Fibroblast of lung (primary cell): Measurements from ENCODE around the gene CDKN2B. TPM values are rescaled to one million over a fixed set of nuclear protein-coding genes. Genes with fewer than 3 reads are reported as not detected.

Source experiments
- DNase-seq, 2 donors: peaks; one replicate each; pipeline versions ENCODE4 v3.0.0 to v3.0.0-alpha.2; 2010; ENCODE audit warnings: low read depth in 2 of 2
- H2AFZ ChIP-seq: 2 replicates; pipeline ENCODE4 v1.5.1; 2012; ENCODE audit warnings: low read length, control low read depth, inconsistent platforms
- H3K27ac ChIP-seq: 2 replicates; pipeline ENCODE4 v1.5.1; 2011; ENCODE audit warnings: low read length, control low read depth; ENCODE audit not compliant: insufficient read depth
- H3K27me3 ChIP-seq: 2 replicates; pipeline ENCODE4 v1.5.1; 2011; ENCODE audit warnings: mild to moderate bottlenecking, low read length; ENCODE audit not compliant: control insufficient read depth, insufficient read depth
- H3K36me3 ChIP-seq: 2 replicates; pipeline ENCODE4 v1.5.1; 2011; ENCODE audit warnings: low read length; ENCODE audit not compliant: control insufficient read depth, insufficient read depth
- H3K4me1 ChIP-seq: 2 replicates; pipeline ENCODE4 v1.5.1; 2011; ENCODE audit warnings: low read length; ENCODE audit not compliant: control insufficient read depth, insufficient read depth; ENCODE audit errors: extremely low read depth
- H3K4me2 ChIP-seq: 2 replicates; pipeline ENCODE4 v1.5.1; 2011; ENCODE audit warnings: low read length, control low read depth; ENCODE audit not compliant: insufficient read depth; ENCODE audit errors: extremely low read depth
- H3K4me3 ChIP-seq, 4 experiments: fragments of 200-600 bp in 1 of 4; sonication (generic) in 1 of 4; replicated peaks in 1 of 4; 2 replicates each; pipeline ENCODE4 v1.5.1; 2011 to 2016; ENCODE audit warnings: low read length in 4 of 4, low read depth in 3 of 4, mild to moderate bottlenecking in 3 of 4, control low read depth in 2 of 4, inconsistent platforms in 1 of 4, mixed read lengths in 1 of 4; ENCODE audit not compliant: insufficient read depth in 1 of 4; ENCODE audit errors: control extremely low read depth in 1 of 4
- H3K79me2 ChIP-seq: 2 replicates; pipeline ENCODE4 v1.5.1; 2012; ENCODE audit warnings: mild to moderate bottlenecking, low read length, inconsistent platforms; ENCODE audit not compliant: control insufficient read depth, insufficient read depth
- H3K9ac ChIP-seq: 2 replicates; pipeline ENCODE4 v1.5.1; 2011; ENCODE audit warnings: mild to moderate bottlenecking, low read length, control low read depth; ENCODE audit not compliant: insufficient read depth
- H3K9me3 ChIP-seq: 2 replicates; pipeline ENCODE4 v1.5.1; 2012; ENCODE audit warnings: low read depth, low read length; ENCODE audit not compliant: control insufficient read depth, insufficient read depth
- H4K20me1 ChIP-seq: 2 replicates; pipeline ENCODE4 v1.5.1; 2011; ENCODE audit warnings: low read length; ENCODE audit not compliant: control insufficient read depth, insufficient read depth; ENCODE audit errors: extremely low read depth
- EZH2 ChIP-seq: IDR thresholded peaks from 2 replicates; pipeline ENCODE4 v1.5.1; 2012; ENCODE audit warnings: low read length, control low read depth, mild to moderate bottlenecking; ENCODE audit errors: missing control alignments
- polyA plus RNA-seq, 2 donors: library from polyadenylated mRNA; depleted of rRNA in 1 of 2; stranded (reverse) in 1 of 2; unstranded in 1 of 2; fragments of >200 nt; gene quantifications; 2 replicates each; pipeline ENCODE4 v1.2.1, GENCODE V29; 2011 to 2012; ENCODE audit warnings: missing spikeins in 1 of 2
- total RNA-seq: library from RNA; depleted of rRNA; stranded (reverse); fragments of >200 nt; gene quantifications from 2 replicates; pipeline ENCODE4 v1.2.1, GENCODE V29; 2014
- TF ChIP-seq, protein P1 (sequence below), 2 donors: IDR thresholded peaks in 1 of 2; conservative IDR thresholded peaks in 1 of 2; 1 replicate in 1 of 2; 2 replicates in 1 of 2; pipeline ENCODE4 v1.5.1; 2011 to 2012; ENCODE audit warnings: low read length in 2 of 2, control low read depth in 1 of 2, inconsistent platforms in 1 of 2, low read depth in 1 of 2, mild to moderate bottlenecking in 1 of 2

Gene CDKN2B
- total and polyA plus RNA-seq, 2 donors (not counting 1 experiment from before 2014, with no cell fraction given) = 22.6 to 44.9 TPM

DNA sequence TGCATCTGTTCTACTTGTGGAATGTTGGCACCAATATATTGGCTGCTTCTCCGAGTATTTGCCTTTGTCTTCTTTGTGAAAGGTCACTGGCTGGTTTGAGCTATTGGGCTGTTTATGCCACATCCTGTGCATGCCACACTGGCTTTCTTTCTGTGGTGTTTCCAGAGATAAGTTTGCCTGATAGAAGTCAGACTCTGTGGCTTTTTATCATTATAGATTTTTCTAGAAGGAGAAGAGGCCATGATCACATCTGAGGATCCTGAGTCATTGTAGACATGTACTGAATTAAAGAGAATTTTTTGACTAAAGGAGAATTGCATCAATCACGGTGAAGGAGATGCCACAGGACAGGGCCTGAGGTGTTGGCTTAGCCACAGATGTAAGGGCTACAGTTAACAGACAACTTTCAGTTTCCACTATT lies 26.5 kb upstream of the CDKN2B start:
- H2AFZ ChIP-seq = no peak overlapping the region
- H4K20me1 ChIP-seq = no peaks in the 10 kb centered on the region
- no peaks in the 10 kb centered on the region for H3K79me2 ChIP-seq
- no peak for TF ChIP-seq EZH2
- TF ChIP-seq, protein P1, sequence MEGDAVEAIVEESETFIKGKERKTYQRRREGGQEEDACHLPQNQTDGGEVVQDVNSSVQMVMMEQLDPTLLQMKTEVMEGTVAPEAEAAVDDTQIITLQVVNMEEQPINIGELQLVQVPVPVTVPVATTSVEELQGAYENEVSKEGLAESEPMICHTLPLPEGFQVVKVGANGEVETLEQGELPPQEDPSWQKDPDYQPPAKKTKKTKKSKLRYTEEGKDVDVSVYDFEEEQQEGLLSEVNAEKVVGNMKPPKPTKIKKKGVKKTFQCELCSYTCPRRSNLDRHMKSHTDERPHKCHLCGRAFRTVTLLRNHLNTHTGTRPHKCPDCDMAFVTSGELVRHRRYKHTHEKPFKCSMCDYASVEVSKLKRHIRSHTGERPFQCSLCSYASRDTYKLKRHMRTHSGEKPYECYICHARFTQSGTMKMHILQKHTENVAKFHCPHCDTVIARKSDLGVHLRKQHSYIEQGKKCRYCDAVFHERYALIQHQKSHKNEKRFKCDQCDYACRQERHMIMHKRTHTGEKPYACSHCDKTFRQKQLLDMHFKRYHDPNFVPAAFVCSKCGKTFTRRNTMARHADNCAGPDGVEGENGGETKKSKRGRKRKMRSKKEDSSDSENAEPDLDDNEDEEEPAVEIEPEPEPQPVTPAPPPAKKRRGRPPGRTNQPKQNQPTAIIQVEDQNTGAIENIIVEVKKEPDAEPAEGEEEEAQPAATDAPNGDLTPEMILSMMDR (conservative IDR thresholded peaks at IDR 0.05 in 1 of 2, IDR thresholded peaks at IDR 0.05 in 1 of 2; ENCODE audit: low read depth in 1 of 2, low read length in 2 of 2) = no peak
- H3K9ac ChIP-seq = no peak overlapping the region
- H3K9me3 ChIP-seq = no peaks in the 10 kb centered on the region
- H3K27ac ChIP-seq = no peak overlapping the region
- no peaks in the 10 kb centered on the region for H3K36me3 ChIP-seq
- H3K4me3 ChIP-seq = no peak overlapping the region
- no peaks in the 10 kb centered on the region for H3K27me3 ChIP-seq
- peak in 1 of 2 donors; percentile 60 for DNase-seq
- H3K4me2 ChIP-seq = no peak overlapping the region
- H3K4me1 ChIP-seq = peaks cover 16% of the 10 kb centered on the region

DNA sequence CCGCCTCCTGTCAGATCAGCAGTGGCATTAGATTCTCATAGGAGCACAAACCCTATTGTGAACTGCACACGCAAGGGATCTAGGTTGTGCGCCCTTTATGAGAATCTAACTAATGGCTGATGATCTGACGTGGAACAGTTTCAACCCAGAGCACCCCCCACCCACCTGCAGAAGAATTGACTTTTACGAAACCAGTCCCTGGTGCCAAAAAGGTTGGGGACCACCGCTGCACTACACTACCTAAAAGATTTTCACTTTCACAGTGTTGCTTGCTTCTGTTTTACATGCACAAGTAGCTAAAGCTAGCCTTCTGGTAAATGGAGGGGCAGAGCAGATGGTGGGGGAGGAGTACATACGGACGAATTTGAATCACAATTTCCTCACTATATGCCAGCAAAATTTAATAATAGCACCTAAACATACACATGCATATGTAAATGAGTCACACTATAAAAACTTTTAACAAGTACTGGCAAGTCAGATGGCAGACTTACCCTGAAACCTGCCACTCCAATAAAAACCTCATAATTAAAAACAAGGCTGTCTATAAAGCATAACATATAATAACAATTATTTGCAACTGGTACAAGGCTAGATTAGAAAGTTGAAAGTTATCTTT lies 24.0 kb upstream of the CDKN2B start:
- no peak overlapping the region for H2AFZ ChIP-seq
- no peaks in the 10 kb centered on the region for H3K36me3 ChIP-seq
- TF ChIP-seq, protein P1 (conservative IDR thresholded peaks at IDR 0.05 in 1 of 2, IDR thresholded peaks at IDR 0.05 in 1 of 2; ENCODE audit: low read depth in 1 of 2, low read length in 2 of 2) = no peak
- no peak for TF ChIP-seq EZH2
- no peak overlapping the region for H3K4me3 ChIP-seq
- no peaks in the 10 kb centered on the region for H3K79me2 ChIP-seq
- no peak overlapping the region for H3K27ac ChIP-seq
- no peaks in the 10 kb centered on the region for H3K9me3 ChIP-seq
- no peak for DNase-seq
- H3K4me1 ChIP-seq = peaks cover 6% of the 10 kb centered on the region
- no peak overlapping the region for H3K9ac ChIP-seq
- H3K4me2 ChIP-seq = no peak overlapping the region
- H3K27me3 ChIP-seq = no peaks in the 10 kb centered on the region
- no peaks in the 10 kb centered on the region for H4K20me1 ChIP-seq

DNA sequence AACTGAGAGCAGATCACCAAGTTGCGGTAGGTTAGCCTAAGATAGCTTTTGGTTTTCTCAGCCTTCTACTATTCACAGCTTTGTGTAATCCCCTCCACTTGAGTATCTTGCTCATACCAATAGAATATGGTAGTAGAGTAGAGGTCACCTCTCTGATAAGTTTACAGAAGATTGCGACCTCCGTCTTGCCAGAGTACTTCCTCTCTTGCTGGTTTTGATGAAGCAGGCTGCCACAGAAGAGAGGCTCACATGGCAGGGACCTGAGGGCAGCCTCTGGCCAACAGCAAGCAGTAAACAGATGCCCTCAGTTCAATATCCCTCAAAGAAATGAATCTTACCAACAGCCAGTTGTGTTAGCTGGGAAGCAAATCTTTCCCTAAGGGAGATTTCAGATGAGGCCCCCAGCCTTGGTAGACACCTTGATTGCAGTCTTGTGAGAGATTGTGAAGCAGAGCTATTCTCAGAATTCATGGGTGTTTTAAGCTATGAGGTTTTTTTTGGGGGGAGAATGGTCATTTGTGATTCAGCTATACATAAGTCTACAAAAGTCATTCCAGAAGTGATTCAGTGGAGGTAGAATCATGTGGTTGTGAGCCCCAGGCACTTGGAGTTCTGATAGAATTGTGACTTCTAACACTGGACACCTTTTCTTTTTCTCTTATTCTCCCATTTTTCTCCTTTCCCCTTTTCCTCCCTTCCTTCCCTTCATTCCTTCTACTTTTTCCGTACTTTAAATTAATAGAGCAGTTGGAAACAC lies 22.7 kb upstream of the CDKN2B start:
- Histone ChIP-seq H4K20me1 (no peaks in the 10 kb centered on the region), H3K27me3 (no peaks in the 10 kb centered on the region), H3K4me1 (peaks cover 1% of the 10 kb centered on the region), H2AFZ (no peak overlapping the region), H3K36me3 (no peaks in the 10 kb centered on the region), H3K4me3 (no peak overlapping the region), H3K9me3 (no peaks in the 10 kb centered on the region), H3K79me2 (no peaks in the 10 kb centered on the region), H3K9ac (no peak overlapping the region), H3K4me2 (no peak overlapping the region), H3K27ac (no peak overlapping the region)
- no peak for TF ChIP-seq EZH2
- TF ChIP-seq, protein P1 (conservative IDR thresholded peaks at IDR 0.05 in 1 of 2, IDR thresholded peaks at IDR 0.05 in 1 of 2; ENCODE audit: low read depth in 1 of 2, low read length in 2 of 2) = no peak
- DNase-seq = no peak
